GM10248 (cell line): ENCODE data around the gene TBC1D19.
"Not testable (repeated sequence)": the region's sequence is repeated elsewhere in the genome, so short reads cannot be mapped to it uniquely, and the experiment has no call there.

Experiments
- CTCF ChIA-PET: fragments of 300-600 bp; sonication (Branson Sonifier 250); formaldehyde crosslinking; extraction: SDS; loops from one replicate; lab custom pipeline; 2021; ENCODE audit warnings: antibody characterized with exemption; lab: Yijun Ruan, JAX
- POLR2A ChIA-PET: fragments of 350-650 bp; sonication (Branson Sonifier 250); formaldehyde crosslinking; extraction: SDS; loops from one replicate; lab custom pipeline; 2020; ENCODE audit warnings: antibody characterized with exemption; lab: Yijun Ruan, JAX
- DNase-seq: peaks from one replicate; pipeline ENCODE4 v3.0.0; 2012; ENCODE audit errors: extremely low spot score
- TF ChIP-seq, protein P1 (sequence below): IDR thresholded peaks from 2 replicates; pipeline ENCODE4 v1.5.1; 2012; ENCODE audit warnings: mild to moderate bottlenecking, low read depth; ENCODE audit errors: extremely low read depth, missing control alignments, control extremely low read depth

TBC1D19 gene

DNA sequence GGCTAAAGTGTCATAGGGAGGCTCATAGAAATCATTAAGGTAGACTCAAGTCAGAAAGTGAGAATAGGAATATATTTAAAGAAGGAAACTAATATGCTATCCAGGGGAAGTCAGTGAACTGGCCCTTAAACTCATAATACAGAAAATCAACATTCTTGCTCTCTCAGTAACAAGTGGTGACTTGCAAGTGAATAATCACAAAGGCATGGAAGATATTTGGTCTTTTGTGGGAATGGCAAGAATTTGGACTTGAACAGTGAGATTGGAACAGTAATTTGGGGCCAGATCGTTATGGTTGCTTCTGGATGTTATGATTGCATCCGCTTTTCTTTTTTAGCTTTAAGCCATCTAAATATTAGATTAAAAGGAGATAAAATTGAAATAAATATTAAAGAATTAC lies 103.8 kb downstream of the TBC1D19 start:
- no peak for DNase-seq
- TF ChIP-seq, protein P1, sequence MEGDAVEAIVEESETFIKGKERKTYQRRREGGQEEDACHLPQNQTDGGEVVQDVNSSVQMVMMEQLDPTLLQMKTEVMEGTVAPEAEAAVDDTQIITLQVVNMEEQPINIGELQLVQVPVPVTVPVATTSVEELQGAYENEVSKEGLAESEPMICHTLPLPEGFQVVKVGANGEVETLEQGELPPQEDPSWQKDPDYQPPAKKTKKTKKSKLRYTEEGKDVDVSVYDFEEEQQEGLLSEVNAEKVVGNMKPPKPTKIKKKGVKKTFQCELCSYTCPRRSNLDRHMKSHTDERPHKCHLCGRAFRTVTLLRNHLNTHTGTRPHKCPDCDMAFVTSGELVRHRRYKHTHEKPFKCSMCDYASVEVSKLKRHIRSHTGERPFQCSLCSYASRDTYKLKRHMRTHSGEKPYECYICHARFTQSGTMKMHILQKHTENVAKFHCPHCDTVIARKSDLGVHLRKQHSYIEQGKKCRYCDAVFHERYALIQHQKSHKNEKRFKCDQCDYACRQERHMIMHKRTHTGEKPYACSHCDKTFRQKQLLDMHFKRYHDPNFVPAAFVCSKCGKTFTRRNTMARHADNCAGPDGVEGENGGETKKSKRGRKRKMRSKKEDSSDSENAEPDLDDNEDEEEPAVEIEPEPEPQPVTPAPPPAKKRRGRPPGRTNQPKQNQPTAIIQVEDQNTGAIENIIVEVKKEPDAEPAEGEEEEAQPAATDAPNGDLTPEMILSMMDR: no peak
- ChIA-PET CTCF (interaction anchor here (1.4 kb wide), 1 partner anchor 14 kb away, joined by 3 read pairs; no protein-coding TSS in a partner anchor), POLR2A (no interaction called here)

DNA sequence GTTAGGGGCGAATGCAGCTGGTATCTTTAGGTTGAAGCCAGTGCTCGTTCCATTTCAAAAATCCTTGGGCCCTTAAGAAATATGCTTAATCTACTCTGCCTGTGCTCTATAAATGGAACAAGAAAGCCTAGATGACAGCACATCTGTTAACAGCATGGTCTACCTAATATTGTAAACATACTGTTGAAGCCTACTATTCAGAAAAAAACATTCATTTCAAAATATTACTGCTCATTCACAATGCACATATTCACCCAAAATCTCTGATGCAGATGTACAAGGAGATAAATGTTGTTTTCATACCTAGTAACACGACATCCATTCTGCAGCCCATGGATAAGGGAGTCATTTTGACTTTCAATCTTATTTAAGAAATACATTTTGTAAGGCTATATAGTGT lies 106.6 kb downstream of the TBC1D19 start:
- no peak for DNase-seq
- CTCF ChIA-PET: no interaction called here
- POLR2A ChIA-PET: no interaction called here
- TF ChIP-seq, protein P1: no peak

DNA sequence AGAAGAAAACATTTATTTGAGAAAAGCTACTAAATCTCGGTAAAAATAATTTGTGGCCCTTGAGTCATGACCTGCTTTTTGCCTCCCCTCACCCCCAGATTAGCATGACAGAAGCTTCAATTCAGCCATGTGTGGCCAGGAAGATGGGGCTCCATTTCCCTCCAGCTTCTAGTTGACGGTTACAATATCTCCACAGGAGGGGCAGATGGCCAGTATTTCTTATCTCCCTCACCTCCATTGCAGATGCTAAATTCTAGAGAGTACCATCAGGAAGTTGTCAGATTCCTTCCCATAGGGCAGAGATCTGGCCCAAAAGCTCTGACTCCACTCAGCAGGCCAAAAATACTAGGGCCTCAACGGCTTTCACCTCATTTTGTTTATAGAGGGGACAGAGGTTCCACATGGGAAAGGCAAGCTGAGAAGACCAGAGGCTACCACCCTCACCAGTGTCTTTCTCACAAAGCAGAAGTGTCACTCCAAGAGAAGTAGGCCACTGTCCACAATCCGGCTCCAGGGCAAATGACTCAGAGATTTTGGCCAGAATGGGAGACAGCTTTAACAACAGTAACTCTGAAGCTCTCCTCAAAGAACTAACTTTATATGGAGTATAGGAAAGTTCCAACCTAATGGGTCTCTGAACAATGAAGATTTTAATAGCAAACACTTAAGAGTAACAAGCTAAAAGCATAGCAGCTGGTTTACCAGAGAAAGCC lies 108.3 kb downstream of the TBC1D19 start:
- no peak for DNase-seq
- ChIA-PET CTCF (no interaction called here), POLR2A (no interaction called here)
- TF ChIP-seq, protein P1: no peak

DNA sequence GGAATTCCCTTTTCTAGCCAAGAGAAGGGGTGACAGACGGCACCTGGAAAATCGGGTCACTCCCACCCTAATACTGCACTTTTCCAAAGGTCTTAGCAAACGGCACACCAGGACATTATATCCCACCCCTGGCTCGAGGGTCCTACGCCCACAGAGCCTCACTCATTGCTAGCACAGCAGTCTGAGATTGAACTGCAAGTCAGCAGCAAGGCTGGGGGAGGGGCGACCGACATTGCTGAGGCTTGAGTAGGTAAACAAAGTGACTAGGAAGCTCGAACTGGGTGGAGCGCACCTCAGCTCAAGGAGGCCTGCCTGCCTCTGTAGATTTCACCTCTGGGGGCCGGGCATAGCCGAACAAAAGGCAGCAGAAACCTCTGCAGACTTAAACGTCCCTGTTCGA lies 110.2 kb downstream of the TBC1D19 start:
- DNase-seq, POLR2A ChIA-PET: not testable (repeated sequence)
- CTCF ChIA-PET: interaction anchor here (1.2 kb wide), 2 partner anchors 10 to 18 kb away, joined by 3 read pairs; no protein-coding TSS in a partner anchor

DNA sequence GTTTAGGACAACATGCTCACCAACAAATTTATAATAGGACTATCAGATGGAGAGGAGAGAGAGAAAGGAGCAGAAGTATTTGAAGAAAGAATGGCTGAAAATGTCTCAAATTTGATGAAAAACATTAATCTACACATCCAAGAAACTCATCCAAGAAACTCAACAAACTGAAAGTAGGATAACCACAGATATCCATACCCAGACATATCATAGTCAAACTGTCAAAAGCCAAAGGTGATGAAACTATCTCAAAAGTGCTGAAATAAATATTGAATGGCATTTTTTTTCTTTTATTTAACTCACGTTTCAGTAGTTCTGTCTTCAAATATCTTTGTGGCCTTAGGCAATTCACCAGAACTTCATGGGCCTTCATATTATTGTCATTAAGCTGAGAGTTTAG lies 116.2 kb downstream of the TBC1D19 start:
- TF ChIP-seq, protein P1: no peak
- ChIA-PET POLR2A (no interaction called here), CTCF (no interaction called here)
- DNase-seq: no peak

DNA sequence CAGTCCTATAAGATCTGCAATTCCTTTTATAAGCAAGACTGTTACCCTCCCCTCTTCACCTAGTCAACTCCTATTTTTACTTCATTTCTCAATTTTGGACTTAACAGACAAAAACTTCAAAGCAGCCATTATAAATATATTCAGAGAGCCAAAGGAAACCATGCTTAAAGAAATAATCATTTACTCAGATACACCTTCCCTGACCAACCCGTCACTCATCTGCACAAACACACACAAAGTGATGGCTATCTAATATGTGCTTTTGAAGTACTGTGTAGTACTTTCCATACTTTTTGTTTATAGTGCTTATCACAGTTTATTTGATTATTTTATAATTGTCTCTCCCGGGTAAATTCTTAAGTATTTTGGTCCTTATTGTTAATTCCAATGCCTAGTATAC lies 117.2 kb downstream of the TBC1D19 start:
- CTCF ChIA-PET: no interaction called here
- POLR2A ChIA-PET: no interaction called here
- DNase-seq: no peak
- TF ChIP-seq, protein P1: no peak

DNA sequence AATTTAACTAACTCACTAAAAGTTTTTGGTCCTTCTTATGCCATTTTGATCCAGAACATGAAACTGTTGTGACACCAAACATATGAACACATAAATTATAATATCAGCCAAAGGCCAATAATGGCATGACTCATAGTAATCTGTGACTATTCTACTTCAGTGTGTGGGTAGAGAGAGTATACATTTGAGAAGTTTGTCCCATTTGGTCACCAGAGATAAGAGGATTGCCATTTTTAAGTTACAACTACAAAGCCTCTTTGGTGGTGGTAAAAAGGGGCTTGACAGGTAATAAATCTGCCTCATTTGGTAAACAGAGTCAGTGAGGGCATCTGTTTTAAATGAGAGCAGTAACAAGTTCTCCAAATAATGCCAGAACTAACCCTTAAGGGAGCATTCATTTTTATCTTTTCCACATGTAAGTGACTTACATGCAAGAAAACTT lies 117.9 kb downstream of the TBC1D19 start:
- DNase-seq: no peak
- CTCF ChIA-PET: no interaction called here
- TF ChIP-seq, protein P1: no peak

More for the DNA sequence above, 117.9 kb downstream of the TBC1D19 start:
- POLR2A ChIA-PET: no interaction called here
